Cardiac muscle cell (in vitro differentiated cells and primary cell): Measurements from ENCODE around the gene RGS4. TPM values are rescaled to one million over a fixed set of nuclear protein-coding genes. Genes with fewer than 3 reads are reported as not detected.

Experiments
- DNase-seq, 2 donors: peaks; one replicate each; pipeline versions ENCODE4 v3.0.0 to v3.0.0-alpha.2; 2010 to 2017; ENCODE audit warnings: low read depth in 1 of 2, low spot score in 1 of 2
- H3K27ac ChIP-seq: fragments of 200-600 bp; sonication (generic); 2 replicates; pipeline ENCODE4 v1.5.1; 2016
- H3K27me3 ChIP-seq: fragments of 200-600 bp; sonication (generic); 2 replicates; pipeline ENCODE4 v1.6.0; 2016; ENCODE audit warnings: control low read depth
- H3K36me3 ChIP-seq: fragments of 200-600 bp; sonication (generic); 2 replicates; pipeline ENCODE4 v1.5.1; 2016; ENCODE audit warnings: control low read depth
- H3K4me1 ChIP-seq: fragments of 200-600 bp; sonication (generic); 2 replicates; pipeline ENCODE4 v1.8.1; 2017; ENCODE audit warnings: low read depth, mild to moderate bottlenecking, mixed run types
- H3K4me3 ChIP-seq: fragments of 200-600 bp; sonication (generic); 2 replicates; pipeline ENCODE4 v1.5.1; 2016; ENCODE audit warnings: mild to moderate bottlenecking
- H3K9me3 ChIP-seq: fragments of 200-600 bp; sonication (generic); 2 replicates; pipeline ENCODE4 v1.5.1; 2017; ENCODE audit warnings: low read depth, mild to moderate bottlenecking, control low read depth
- polyA plus RNA-seq: library from polyadenylated mRNA; unstranded; fragments of >200 nt; fragmentation: Nextera tagmentation; extraction: Ambion mirVana; gene quantifications from 2 replicates; pipeline ENCODE4 v1.2.1, GENCODE V29; 2016
- total RNA-seq: library from RNA; depleted of rRNA; stranded (reverse); fragments of >200 nt; gene quantifications from 2 replicates; pipeline ENCODE4 v1.2.3, GENCODE V29; 2016
- TF ChIP-seq, protein P1 (sequence below): IDR thresholded peaks from 2 replicates; pipeline ENCODE4 v1.5.1; 2012; ENCODE audit warnings: low read depth, mild to moderate bottlenecking, low read length

Gene RGS4
- total and polyA plus RNA-seq, 2 experiments from 2014 or later: 16.1 to 25.9 TPM

DNA sequence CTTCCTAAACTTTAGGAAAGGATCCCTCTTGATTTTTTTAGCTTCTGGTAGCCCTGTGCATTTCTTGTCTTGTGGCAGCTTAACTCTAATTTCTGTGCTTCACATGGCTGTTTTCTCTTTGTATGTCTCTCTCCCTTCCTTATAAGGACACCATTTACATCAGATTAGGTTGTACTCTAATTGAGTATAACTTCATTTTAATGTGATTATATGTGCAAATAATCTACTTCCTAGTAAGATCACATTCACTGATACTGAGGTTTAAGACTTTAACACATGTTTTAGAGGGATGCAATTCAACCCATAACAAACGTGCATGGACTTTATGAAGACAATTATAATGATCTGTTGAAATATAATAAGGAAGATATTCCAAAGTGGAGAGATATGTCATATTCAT, 46.7 kb downstream of the RGS4 start:
- H3K27me3 ChIP-seq: no peaks in the 10 kb centered on the region
- no peaks in the 10 kb centered on the region for H3K36me3 ChIP-seq
- H3K9me3 ChIP-seq: no peaks in the 10 kb centered on the region
- DNase-seq: no peak
- no peak overlapping the region for H3K4me3 ChIP-seq
- TF ChIP-seq, protein P1, sequence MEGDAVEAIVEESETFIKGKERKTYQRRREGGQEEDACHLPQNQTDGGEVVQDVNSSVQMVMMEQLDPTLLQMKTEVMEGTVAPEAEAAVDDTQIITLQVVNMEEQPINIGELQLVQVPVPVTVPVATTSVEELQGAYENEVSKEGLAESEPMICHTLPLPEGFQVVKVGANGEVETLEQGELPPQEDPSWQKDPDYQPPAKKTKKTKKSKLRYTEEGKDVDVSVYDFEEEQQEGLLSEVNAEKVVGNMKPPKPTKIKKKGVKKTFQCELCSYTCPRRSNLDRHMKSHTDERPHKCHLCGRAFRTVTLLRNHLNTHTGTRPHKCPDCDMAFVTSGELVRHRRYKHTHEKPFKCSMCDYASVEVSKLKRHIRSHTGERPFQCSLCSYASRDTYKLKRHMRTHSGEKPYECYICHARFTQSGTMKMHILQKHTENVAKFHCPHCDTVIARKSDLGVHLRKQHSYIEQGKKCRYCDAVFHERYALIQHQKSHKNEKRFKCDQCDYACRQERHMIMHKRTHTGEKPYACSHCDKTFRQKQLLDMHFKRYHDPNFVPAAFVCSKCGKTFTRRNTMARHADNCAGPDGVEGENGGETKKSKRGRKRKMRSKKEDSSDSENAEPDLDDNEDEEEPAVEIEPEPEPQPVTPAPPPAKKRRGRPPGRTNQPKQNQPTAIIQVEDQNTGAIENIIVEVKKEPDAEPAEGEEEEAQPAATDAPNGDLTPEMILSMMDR: no peak
- no peak overlapping the region for H3K27ac ChIP-seq
- no peaks in the 10 kb centered on the region for H3K4me1 ChIP-seq

DNA sequence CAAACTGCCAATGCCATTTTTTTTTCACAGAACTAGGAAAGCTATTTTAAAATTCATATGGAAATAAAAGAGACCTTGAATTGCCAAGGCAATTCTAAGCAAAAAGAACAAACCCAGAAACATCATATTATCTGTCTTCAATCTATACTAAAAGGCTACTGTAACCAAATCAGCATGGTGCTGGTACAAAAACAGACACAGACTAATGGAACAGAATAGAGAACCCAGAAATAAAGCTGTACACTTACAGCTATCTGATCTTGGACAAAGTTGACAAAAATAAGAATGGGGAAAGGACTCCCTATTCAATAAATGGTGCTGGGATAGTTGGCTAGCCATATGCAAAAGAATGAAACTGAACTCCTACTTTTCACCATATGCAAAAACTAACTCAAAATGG, 50.5 kb downstream of the RGS4 start:
- Histone ChIP-seq H3K9me3 (no peaks in the 10 kb centered on the region), H3K27ac (no peak overlapping the region), H3K36me3 (no peaks in the 10 kb centered on the region), H3K27me3 (no peaks in the 10 kb centered on the region), H3K4me3 (no peak overlapping the region), H3K4me1 (no peaks in the 10 kb centered on the region)
- no peak for DNase-seq
- TF ChIP-seq, protein P1: no peak

DNA sequence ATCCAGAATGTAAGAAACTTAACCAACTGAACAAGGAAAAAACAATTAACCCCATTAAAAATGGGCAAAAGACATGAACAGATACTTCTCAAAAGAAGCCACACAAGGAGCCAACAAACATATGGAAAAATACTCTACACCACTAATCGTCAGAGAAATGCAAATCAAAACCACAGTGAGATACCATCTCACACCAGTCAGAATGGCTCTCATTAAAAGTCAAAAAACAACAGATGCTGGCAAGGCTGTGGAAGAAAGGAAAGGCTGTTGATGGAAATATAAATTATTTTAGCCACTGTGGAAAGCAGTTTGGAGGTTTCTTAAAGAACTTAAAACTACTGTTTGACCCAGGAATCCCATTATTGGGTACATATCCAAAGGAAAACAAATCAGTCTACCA, 51.2 kb downstream of the RGS4 start:
- TF ChIP-seq, protein P1: no peak
- Histone ChIP-seq H3K27me3 (peaks cover 3% of the 10 kb centered on the region), H3K4me1 (peaks cover 3% of the 10 kb centered on the region)

DNA sequence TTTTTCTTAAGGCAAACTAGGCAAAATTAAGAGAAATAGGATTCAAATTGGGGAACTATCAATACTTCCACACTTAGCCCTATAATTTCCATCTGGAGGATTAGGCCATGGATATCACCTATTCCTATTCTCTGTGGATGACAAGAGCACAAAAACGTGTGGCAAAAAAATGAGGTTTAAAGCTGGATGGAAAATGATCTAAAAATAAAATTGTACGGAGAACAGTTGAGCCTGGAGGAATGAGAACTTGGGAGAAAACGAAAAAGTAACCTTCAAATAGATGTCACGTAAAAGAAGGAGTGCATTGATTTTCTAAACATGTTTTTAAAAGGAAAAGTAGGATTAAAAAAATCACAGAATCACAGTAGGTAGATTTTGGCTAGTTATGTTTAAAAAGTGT, 55.7 kb downstream of the RGS4 start:
- Histone ChIP-seq H3K9me3 (no peaks in the 10 kb centered on the region), H3K4me3 (no peak overlapping the region), H3K4me1 (peaks cover 3% of the 10 kb centered on the region), H3K27ac (no peak overlapping the region), H3K36me3 (no peaks in the 10 kb centered on the region), H3K27me3 (peaks cover 3% of the 10 kb centered on the region)
- TF ChIP-seq, protein P1: no peak
- no peak for DNase-seq

More for the DNA sequence above, 51.2 kb downstream of the RGS4 start:
- no peak overlapping the region for H3K27ac ChIP-seq
- H3K9me3 ChIP-seq: no peaks in the 10 kb centered on the region
- no peak for DNase-seq
- no peak overlapping the region for H3K4me3 ChIP-seq
- no peaks in the 10 kb centered on the region for H3K36me3 ChIP-seq

Other genes starting within 250 kb of the RGS4 start
- gene CCDC190, start 208.2 kb upstream of the RGS4 start, total RNA-seq: not detected in 2 replicates
- gene CCDC190, start 208.2 kb upstream of the RGS4 start, polyA plus RNA-seq: not detected in 2 replicates
- gene RGS5, start 133.6 kb downstream of the RGS4 start, total RNA-seq: 245 and 361 TPM in 2 replicates
- 178 and 224 TPM in 2 replicates for gene RGS5, start 133.6 kb downstream of the RGS4 start, polyA plus RNA-seq